GM21360 (cell line): ENCODE results near the gene RNF166.

Experiments used
- ATAC-seq: cut with Tn5 transposase; IDR thresholded peaks from one replicate; pipeline ENCODE4 v1.9.1; 2021; ENCODE audit warnings: mild to moderate bottlenecking, moderate library complexity; ENCODE audit not compliant: unreplicated experiment

The RNF166 gene

GRCh38 chr16:88706229-88706964 is at the start of gene RNF166, which contains the start of gene CTU2:
Gene RNF166 (minus strand): TSS chr16:88706408. CDS start chr16:88706325, 83 bp downstream.
Gene CTU2 (plus strand): TSS chr16:88706503. CDS start chr16:88706531, 28 bp downstream.
- ATAC-seq: peak; percentile 50

GRCh38 chr16:88754912-88755744 is 48.9 kb upstream of the RNF166 start:
- ATAC-seq: no peak

- no peak for ATAC-seq
Observed at GRCh38 chr16:88754109-88754911, 48.1 kb upstream of the RNF166 start.

GRCh38 chr16:88753602-88754001 is 47.4 kb upstream of the RNF166 start:
- ATAC-seq: no peak

GRCh38 chr16:88753191-88753590 is 47.0 kb upstream of the RNF166 start:
- ATAC-seq: no peak

- no peak for ATAC-seq
Observed at GRCh38 chr16:88752386-88753002, 46.3 kb upstream of the RNF166 start.

- ATAC-seq: no peak
Observed at GRCh38 chr16:88750854-88751253, 44.6 kb upstream of the RNF166 start.

GRCh38 chr16:88749358-88749757 is 43.1 kb upstream of the RNF166 start:
- no peak for ATAC-seq

- no peak for ATAC-seq
Observed at GRCh38 chr16:88748364-88748763, 42.2 kb upstream of the RNF166 start.

GRCh38 chr16:88747588-88748301 is 41.5 kb upstream of the RNF166 start:
- no peak for ATAC-seq

- no peak for ATAC-seq
Observed at GRCh38 chr16:88746506-88746905, 40.3 kb upstream of the RNF166 start.

GRCh38 chr16:88744577-88745521 is 38.6 kb upstream of the RNF166 start:
- no peak for ATAC-seq

GRCh38 chr16:88743693-88744576 is 37.7 kb upstream of the RNF166 start:
- no peak for ATAC-seq

GRCh38 chr16:88742896-88743605 is 36.8 kb upstream of the RNF166 start:
- ATAC-seq: no peak

- ATAC-seq: no peak
Observed at GRCh38 chr16:88741368-88741767, 35.2 kb upstream of the RNF166 start.

- ATAC-seq: no peak
Observed at GRCh38 chr16:88740727-88741055, 34.5 kb upstream of the RNF166 start.

- ATAC-seq: no peak
Observed at GRCh38 chr16:88739977-88740726, 33.9 kb upstream of the RNF166 start.
